ENCODE results near the gene PITX3.
A peak's percentile ranks its signal among the peaks of the same experiment; 100 is the strongest.

The PITX3 gene

DNA sequence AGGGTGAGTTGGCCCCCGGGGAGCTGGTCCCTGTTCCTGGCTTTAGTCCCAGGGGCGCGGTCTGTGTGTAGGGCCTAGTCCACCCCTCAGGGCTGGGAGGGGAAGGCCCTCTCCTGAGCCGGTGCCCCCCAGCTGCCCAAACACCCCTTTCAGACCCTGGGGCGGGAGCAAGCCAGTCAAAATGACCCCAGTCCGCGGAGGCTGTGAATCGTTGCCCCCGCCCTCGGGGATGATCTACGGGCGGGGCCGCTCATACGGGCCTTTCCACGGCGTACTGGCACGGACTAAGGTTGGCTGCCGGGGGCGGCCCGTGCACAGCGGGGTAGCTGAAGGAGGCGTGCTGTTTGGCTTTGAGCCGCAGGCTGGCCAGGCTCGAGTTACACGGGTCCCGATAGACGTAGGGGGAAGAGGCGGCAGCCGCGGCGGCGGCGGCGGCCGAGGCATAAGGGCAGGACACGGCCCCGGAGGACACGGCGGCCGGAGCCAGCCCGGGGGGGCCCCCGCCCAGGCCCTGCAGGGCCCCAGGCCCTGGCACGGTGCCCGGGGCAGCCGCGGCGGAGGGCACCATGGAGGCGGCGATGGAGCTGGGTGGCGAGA lies 10.9 kb downstream of the PITX3 start:
- TF ChIP-seq POLR2AphosphoS5 (IDR thresholded peaks at IDR 0.05; ENCODE audit: low read depth, low read length) (no peak), TAF1 (IDR thresholded peaks at IDR 0.05; ENCODE audit: borderline replicate concordance, insufficient read depth, low read length) (no peak), FOXP2 (optimal IDR thresholded peaks at IDR 0.05; ENCODE audit: borderline replicate concordance, extremely low read depth, extremely low read length, insufficient read depth) (no peak), SIN3A (IDR thresholded peaks at IDR 0.05; ENCODE audit: borderline replicate concordance, insufficient read depth, low read length) (no peak)
- TF ChIP-seq, protein P1, sequence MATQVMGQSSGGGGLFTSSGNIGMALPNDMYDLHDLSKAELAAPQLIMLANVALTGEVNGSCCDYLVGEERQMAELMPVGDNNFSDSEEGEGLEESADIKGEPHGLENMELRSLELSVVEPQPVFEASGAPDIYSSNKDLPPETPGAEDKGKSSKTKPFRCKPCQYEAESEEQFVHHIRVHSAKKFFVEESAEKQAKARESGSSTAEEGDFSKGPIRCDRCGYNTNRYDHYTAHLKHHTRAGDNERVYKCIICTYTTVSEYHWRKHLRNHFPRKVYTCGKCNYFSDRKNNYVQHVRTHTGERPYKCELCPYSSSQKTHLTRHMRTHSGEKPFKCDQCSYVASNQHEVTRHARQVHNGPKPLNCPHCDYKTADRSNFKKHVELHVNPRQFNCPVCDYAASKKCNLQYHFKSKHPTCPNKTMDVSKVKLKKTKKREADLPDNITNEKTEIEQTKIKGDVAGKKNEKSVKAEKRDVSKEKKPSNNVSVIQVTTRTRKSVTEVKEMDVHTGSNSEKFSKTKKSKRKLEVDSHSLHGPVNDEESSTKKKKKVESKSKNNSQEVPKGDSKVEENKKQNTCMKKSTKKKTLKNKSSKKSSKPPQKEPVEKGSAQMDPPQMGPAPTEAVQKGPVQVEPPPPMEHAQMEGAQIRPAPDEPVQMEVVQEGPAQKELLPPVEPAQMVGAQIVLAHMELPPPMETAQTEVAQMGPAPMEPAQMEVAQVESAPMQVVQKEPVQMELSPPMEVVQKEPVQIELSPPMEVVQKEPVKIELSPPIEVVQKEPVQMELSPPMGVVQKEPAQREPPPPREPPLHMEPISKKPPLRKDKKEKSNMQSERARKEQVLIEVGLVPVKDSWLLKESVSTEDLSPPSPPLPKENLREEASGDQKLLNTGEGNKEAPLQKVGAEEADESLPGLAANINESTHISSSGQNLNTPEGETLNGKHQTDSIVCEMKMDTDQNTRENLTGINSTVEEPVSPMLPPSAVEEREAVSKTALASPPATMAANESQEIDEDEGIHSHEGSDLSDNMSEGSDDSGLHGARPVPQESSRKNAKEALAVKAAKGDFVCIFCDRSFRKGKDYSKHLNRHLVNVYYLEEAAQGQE (IDR thresholded peaks at IDR 0.05; ENCODE audit: insufficient read depth in 1 of 2, low read depth in 2 of 2, low read length in 2 of 2) = no peak

GRCh38 chr10:102229810-102230263 lies 11.5 kb downstream of the PITX3 start:
- TF ChIP-seq FOXP2 (optimal IDR thresholded peaks at IDR 0.05; ENCODE audit: borderline replicate concordance, extremely low read depth, extremely low read length, insufficient read depth) (no peak), SIN3A (IDR thresholded peaks at IDR 0.05; ENCODE audit: borderline replicate concordance, insufficient read depth, low read length) (no peak), POLR2AphosphoS5 (IDR thresholded peaks at IDR 0.05; ENCODE audit: low read depth, low read length) (no peak), TAF1 (IDR thresholded peaks at IDR 0.05; ENCODE audit: borderline replicate concordance, insufficient read depth, low read length) (no peak)
- TF ChIP-seq, protein P1 (IDR thresholded peaks at IDR 0.05; ENCODE audit: insufficient read depth in 1 of 2, low read depth in 2 of 2, low read length in 2 of 2) = 0 out of 4 replicates have a peak, but pooled peaks of 1 of the 2 experiments have one; percentile 47

- no peak for TF ChIP-seq FOXP2 (optimal IDR thresholded peaks at IDR 0.05; ENCODE audit: borderline replicate concordance, extremely low read depth, extremely low read length, insufficient read depth)
- TF ChIP-seq TAF1 (IDR thresholded peaks at IDR 0.05; ENCODE audit: borderline replicate concordance, insufficient read depth, low read length) = no peak
- TF ChIP-seq POLR2AphosphoS5 (IDR thresholded peaks at IDR 0.05; ENCODE audit: low read depth, low read length) = no peak
- TF ChIP-seq, protein P1 (IDR thresholded peaks at IDR 0.05; ENCODE audit: insufficient read depth in 1 of 2, low read depth in 2 of 2, low read length in 2 of 2) = no peak
- TF ChIP-seq SIN3A (IDR thresholded peaks at IDR 0.05; ENCODE audit: borderline replicate concordance, insufficient read depth, low read length) = no peak
These were observed 14.3 kb downstream of the PITX3 start for GRCh38 chr10:102227050-102227449.

DNA sequence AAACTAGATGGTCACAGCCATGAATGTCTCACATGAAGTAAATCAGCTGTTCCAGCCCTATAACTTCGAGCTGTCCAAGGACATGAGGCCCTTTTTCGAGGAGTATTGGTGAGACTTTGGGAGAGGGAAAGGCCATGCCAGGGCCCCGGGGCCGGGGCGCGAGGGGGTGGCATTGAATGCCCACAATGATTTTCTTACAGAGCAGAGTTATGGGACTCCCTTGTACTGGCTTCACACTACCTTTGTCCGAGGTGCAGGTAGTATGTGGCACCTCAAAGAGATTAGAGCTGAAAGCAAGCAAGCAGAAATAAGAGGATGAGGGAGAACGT lies 14.8 kb downstream of the PITX3 start:
- TF ChIP-seq FOXP2 (optimal IDR thresholded peaks at IDR 0.05; ENCODE audit: borderline replicate concordance, extremely low read depth, extremely low read length, insufficient read depth) = no peak
- no peak for TF ChIP-seq POLR2AphosphoS5 (IDR thresholded peaks at IDR 0.05; ENCODE audit: low read depth, low read length)
- TF ChIP-seq, protein P1 (IDR thresholded peaks at IDR 0.05; ENCODE audit: insufficient read depth in 1 of 2, low read depth in 2 of 2, low read length in 2 of 2) = no peak
- TF ChIP-seq TAF1 (IDR thresholded peaks at IDR 0.05; ENCODE audit: borderline replicate concordance, insufficient read depth, low read length) = no peak
- no peak for TF ChIP-seq SIN3A (IDR thresholded peaks at IDR 0.05; ENCODE audit: borderline replicate concordance, insufficient read depth, low read length)

Data from PFSK-1 (cell line).